ENCODE results near the gene GRAP.

GRCh38 chr17:18991531-18992315 is 55.0 kb downstream of the GRAP start:
- TF ChIP-seq POLR2A (IDR thresholded peaks at IDR 0.05; ENCODE audit: low read depth, low read length) = no peak
- no peak for TF ChIP-seq POLR2AphosphoS5 (IDR thresholded peaks at IDR 0.05; ENCODE audit: insufficient read depth, low read depth, low read length)
- TF ChIP-seq CTCF (IDR thresholded peaks at IDR 0.05; ENCODE audit: extremely low read depth in 1 of 2, insufficient read depth in 1 of 2, low read depth in 1 of 2, low read length in 2 of 2) = no peak
- no peak for TF ChIP-seq EZH2 (IDR thresholded peaks at IDR 0.05; ENCODE audit: borderline replicate concordance, low read depth, low read length, severe bottlenecking)
- TF ChIP-seq MYC (IDR thresholded peaks at IDR 0.05; ENCODE audit: low read depth, low read length) = no peak
- TF ChIP-seq MAX (IDR thresholded peaks at IDR 0.05; ENCODE audit: insufficient read depth, insufficient read length) = no peak
- TF ChIP-seq FOS (IDR thresholded peaks at IDR 0.05; ENCODE audit: borderline replicate concordance, insufficient read depth, low read length) = no peak
- no peak for TF ChIP-seq JUN (IDR thresholded peaks at IDR 0.05; ENCODE audit: borderline replicate concordance, insufficient read depth, insufficient read length, low read depth)
